Fibroblast of lung (primary cell): ENCODE measurements around the gene NXPH4.

Experiments used
- EZH2 ChIP-seq: IDR thresholded peaks from 2 replicates; pipeline ENCODE4 v1.5.1; 2012; ENCODE audit warnings: low read length, control low read depth, mild to moderate bottlenecking; ENCODE audit errors: missing control alignments
- TF ChIP-seq, protein P1 (sequence below), 2 donors: IDR thresholded peaks in 1 of 2; conservative IDR thresholded peaks in 1 of 2; 1 replicate in 1 of 2; 2 replicates in 1 of 2; pipeline ENCODE4 v1.5.1; 2011 to 2012; ENCODE audit warnings: low read length in 2 of 2, control low read depth in 1 of 2, inconsistent platforms in 1 of 2, low read depth in 1 of 2, mild to moderate bottlenecking in 1 of 2

DNA sequence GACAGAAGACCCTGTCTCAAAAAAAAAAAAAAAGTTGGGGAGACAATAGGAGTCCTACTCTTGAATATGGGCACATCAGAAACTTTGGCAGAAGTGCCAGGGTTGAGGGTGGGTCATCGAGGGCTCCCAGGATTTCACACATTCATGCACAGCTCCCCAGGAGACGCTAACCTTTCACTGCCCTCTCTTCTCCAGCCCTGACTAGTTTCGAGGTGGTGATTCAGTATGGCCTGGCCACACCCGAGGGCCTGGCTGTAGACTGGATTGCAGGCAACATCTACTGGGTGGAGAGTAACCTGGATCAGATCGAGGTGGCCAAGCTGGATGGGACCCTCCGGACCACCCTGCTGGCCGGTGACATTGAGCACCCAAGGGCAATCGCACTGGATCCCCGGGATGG lies 39.7 kb upstream of the NXPH4 start:
- TF ChIP-seq EZH2: no peak
- TF ChIP-seq, protein P1, sequence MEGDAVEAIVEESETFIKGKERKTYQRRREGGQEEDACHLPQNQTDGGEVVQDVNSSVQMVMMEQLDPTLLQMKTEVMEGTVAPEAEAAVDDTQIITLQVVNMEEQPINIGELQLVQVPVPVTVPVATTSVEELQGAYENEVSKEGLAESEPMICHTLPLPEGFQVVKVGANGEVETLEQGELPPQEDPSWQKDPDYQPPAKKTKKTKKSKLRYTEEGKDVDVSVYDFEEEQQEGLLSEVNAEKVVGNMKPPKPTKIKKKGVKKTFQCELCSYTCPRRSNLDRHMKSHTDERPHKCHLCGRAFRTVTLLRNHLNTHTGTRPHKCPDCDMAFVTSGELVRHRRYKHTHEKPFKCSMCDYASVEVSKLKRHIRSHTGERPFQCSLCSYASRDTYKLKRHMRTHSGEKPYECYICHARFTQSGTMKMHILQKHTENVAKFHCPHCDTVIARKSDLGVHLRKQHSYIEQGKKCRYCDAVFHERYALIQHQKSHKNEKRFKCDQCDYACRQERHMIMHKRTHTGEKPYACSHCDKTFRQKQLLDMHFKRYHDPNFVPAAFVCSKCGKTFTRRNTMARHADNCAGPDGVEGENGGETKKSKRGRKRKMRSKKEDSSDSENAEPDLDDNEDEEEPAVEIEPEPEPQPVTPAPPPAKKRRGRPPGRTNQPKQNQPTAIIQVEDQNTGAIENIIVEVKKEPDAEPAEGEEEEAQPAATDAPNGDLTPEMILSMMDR (conservative IDR thresholded peaks at IDR 0.05 in 1 of 2, IDR thresholded peaks at IDR 0.05 in 1 of 2; ENCODE audit: low read depth in 1 of 2, low read length in 2 of 2): no peak
